Neutrophil (primary cell): ENCODE data around the gene LRMDA.

ENCODE experiments used
- H3K27ac ChIP-seq: fragments of 200-600 bp; sonication (generic); 2 replicates; pipeline ENCODE4 v1.5.1; 2016; ENCODE audit warnings: mild to moderate bottlenecking, moderate library complexity
- H3K27me3 ChIP-seq: fragments of 200-600 bp; sonication (generic); 2 replicates; pipeline ENCODE4 v1.6.0; 2016; ENCODE audit warnings: mild to moderate bottlenecking
- H3K36me3 ChIP-seq: fragments of 200-600 bp; sonication (generic); 2 replicates; pipeline ENCODE4 v1.5.1; 2017
- H3K4me1 ChIP-seq, 2 experiments: fragments of 200-600 bp in 1 of 2; sonication (generic) in 1 of 2; 1 replicate in 1 of 2; 2 replicates in 1 of 2; pipeline versions ENCODE4 v1.5.1 to v1.6.1; 2013 to 2016; ENCODE audit warnings: low read depth in 1 of 2, low read length in 1 of 2, mild to moderate bottlenecking in 1 of 2, moderate library complexity in 1 of 2; ENCODE audit not compliant: control insufficient read depth in 1 of 2, insufficient read depth in 1 of 2
- H3K4me3 ChIP-seq, 2 experiments: fragments of 200-600 bp in 1 of 2; sonication (generic) in 1 of 2; 1 replicate in 1 of 2; 2 replicates in 1 of 2; pipeline ENCODE4 v1.5.1; 2013 to 2016; ENCODE audit warnings: low read depth in 1 of 2, low read length in 1 of 2, mild to moderate bottlenecking in 1 of 2, moderate library complexity in 1 of 2
- H3K9me3 ChIP-seq: fragments of 200-600 bp; sonication (generic); 2 replicates; pipeline ENCODE4 v1.5.1; 2016
- TF ChIP-seq, protein P1 (sequence below): fragments of 200-600 bp; sonication (generic); IDR thresholded peaks from 2 replicates; pipeline ENCODE4 v1.5.1; 2016; ENCODE audit warnings: antibody characterized with exemption

The LRMDA gene

DNA sequence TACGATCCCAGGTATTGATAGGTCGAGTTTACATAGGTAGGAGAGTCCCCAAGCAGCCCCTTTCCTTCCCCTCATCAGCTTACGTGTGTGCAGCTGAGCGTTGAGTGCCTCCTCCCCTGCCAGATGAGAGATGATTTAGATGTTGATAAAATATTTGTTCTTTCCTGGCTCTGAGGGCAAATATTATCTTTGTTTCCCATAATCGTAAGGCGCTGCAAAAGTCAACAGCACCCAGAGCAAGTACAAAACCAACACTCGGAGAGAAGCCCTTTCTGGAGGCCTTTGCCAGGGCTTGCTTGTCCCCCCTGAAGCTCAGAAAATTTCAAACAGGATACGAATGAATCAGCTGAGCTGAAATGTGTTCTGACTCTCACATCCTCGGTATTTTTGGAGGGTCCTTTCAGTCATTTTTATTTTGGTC, 683.2 kb downstream of the LRMDA start:
- Histone ChIP-seq H3K27ac (no peak overlapping the region), H3K36me3 (no peaks in the 10 kb centered on the region), H3K4me3 (no peak overlapping the region), H3K9me3 (no peaks in the 10 kb centered on the region), H3K4me1 (no peaks in the 10 kb centered on the region), H3K27me3 (no peaks in the 10 kb centered on the region)
- TF ChIP-seq, protein P1, sequence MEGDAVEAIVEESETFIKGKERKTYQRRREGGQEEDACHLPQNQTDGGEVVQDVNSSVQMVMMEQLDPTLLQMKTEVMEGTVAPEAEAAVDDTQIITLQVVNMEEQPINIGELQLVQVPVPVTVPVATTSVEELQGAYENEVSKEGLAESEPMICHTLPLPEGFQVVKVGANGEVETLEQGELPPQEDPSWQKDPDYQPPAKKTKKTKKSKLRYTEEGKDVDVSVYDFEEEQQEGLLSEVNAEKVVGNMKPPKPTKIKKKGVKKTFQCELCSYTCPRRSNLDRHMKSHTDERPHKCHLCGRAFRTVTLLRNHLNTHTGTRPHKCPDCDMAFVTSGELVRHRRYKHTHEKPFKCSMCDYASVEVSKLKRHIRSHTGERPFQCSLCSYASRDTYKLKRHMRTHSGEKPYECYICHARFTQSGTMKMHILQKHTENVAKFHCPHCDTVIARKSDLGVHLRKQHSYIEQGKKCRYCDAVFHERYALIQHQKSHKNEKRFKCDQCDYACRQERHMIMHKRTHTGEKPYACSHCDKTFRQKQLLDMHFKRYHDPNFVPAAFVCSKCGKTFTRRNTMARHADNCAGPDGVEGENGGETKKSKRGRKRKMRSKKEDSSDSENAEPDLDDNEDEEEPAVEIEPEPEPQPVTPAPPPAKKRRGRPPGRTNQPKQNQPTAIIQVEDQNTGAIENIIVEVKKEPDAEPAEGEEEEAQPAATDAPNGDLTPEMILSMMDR = no peak

DNA sequence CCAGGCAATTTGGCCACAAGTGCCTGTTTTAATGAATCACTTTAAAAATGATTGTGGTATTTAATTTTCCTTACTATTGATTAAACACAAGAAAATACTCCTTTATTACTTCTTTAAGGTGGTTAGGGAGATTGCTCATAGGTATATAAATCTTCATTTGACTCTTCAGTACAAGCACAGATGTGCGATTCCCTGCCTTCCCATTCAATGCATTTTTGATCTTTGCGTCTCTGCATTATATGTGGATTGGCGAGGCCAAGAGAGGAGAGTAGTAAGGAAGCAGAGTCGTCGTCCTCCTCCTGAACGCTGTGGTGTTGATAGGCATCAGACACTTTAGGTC, 683.7 kb downstream of the LRMDA start:
- no peaks in the 10 kb centered on the region for H3K36me3 ChIP-seq
- no peaks in the 10 kb centered on the region for H3K9me3 ChIP-seq
- TF ChIP-seq, protein P1 = no peak
- H3K4me1 ChIP-seq = no peaks in the 10 kb centered on the region
- H3K27me3 ChIP-seq = no peaks in the 10 kb centered on the region
- no peak overlapping the region for H3K27ac ChIP-seq
- H3K4me3 ChIP-seq = no peak overlapping the region

DNA sequence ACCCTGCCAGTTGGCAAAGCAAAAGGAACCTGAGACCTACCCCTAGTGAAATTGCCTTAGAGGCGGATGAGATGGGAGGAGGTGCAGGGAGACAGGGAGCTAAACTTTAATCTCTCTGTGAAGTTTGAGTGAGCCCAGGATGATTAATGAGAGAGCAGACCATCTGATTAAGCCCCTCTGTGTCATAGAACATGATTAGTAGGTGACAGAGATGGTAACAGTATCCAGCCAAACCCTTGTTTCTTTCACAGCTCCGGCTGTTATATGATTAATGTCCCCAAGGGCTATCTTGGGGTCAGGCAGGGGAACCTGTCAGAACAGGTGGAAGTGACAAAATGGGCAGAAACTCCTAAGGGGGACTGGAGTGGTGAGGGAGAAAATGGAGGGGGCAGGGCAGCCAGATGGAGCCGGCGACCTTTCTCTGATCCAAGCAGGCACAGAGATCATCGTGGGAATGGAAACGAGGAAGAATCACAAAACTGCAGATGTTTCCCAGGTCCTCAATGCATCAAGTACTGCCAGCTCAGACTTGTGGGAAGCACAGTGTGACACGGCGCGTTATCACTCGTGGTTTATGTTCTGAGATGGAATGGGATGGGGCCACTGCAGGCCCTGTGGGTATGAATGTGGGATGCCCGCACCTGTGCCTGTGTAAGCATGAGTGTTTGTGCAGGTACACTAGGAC, 684.2 kb downstream of the LRMDA start:
- no peak overlapping the region for H3K4me3 ChIP-seq
- TF ChIP-seq, protein P1 = no peak
- H3K4me1 ChIP-seq = no peaks in the 10 kb centered on the region
- no peaks in the 10 kb centered on the region for H3K9me3 ChIP-seq
- H3K36me3 ChIP-seq = no peaks in the 10 kb centered on the region
- H3K27me3 ChIP-seq = no peaks in the 10 kb centered on the region
- no peak overlapping the region for H3K27ac ChIP-seq

DNA sequence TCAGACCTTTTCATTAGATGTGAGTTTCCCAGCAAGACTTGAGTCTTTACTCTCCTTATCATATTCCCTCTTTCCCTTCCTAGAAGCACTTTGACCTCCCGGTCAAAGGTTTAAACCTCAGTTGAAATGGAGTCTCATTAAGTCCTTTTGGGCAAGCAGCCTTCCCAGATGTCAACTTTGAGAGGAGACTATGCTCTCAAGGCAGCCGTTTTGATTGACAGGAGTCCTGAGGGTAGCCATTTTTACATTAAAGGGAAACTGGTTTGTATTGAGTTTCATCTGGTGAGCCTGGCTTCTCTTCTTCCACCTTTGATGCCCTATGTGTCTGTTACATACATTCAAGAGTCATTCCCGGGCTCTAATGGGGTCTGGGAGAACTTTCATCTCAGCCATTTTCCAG, 685.1 kb downstream of the LRMDA start:
- Histone ChIP-seq H3K4me3 (no peak overlapping the region), H3K36me3 (no peaks in the 10 kb centered on the region), H3K27ac (no peak overlapping the region), H3K4me1 (no peaks in the 10 kb centered on the region), H3K27me3 (no peaks in the 10 kb centered on the region), H3K9me3 (no peaks in the 10 kb centered on the region)
- TF ChIP-seq, protein P1 = no peak

DNA sequence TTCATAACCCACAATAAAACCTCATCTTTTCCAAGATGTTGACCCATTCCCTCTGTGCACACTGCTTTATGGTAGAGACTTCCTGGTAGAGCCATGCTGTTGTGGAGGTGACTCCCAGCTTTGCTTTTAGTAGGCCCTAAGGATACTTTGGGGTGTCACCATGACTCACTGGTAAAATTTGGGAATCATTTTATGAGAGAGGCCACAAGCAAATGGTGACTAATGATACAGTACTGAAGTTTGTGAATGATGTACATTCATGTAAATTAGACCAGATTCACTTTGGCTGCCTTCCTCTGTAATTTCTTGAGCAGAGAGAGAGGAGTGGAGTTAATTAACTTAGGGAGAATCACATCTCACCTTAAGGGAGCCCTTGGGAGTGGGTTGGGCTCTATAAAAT, 686.5 kb downstream of the LRMDA start:
- no peaks in the 10 kb centered on the region for H3K27me3 ChIP-seq
- H3K27ac ChIP-seq = no peak overlapping the region
- no peaks in the 10 kb centered on the region for H3K36me3 ChIP-seq
- H3K9me3 ChIP-seq = no peaks in the 10 kb centered on the region
- TF ChIP-seq, protein P1 = no peak
- H3K4me3 ChIP-seq = no peak overlapping the region
- H3K4me1 ChIP-seq = no peaks in the 10 kb centered on the region
